ENCODE data around the gene SREK1IP1. TPM values are rescaled to one million over a fixed set of nuclear protein-coding genes. Genes with fewer than 3 reads are reported as not detected.
A peak's percentile ranks its signal among the peaks of the same experiment; 100 is the strongest.

The SREK1IP1 gene
- total and polyA plus RNA-seq, 2 of the 13 experiments (the other 11 are each of a cell fraction or from before 2014, with no cell fraction given) = 3.1 to 16.5 TPM

GRCh38 chr5:64768358-64769312, at the start of gene SREK1IP1, which contains the start of gene CWC27 (continued):
- TF ChIP-seq, protein P1, sequence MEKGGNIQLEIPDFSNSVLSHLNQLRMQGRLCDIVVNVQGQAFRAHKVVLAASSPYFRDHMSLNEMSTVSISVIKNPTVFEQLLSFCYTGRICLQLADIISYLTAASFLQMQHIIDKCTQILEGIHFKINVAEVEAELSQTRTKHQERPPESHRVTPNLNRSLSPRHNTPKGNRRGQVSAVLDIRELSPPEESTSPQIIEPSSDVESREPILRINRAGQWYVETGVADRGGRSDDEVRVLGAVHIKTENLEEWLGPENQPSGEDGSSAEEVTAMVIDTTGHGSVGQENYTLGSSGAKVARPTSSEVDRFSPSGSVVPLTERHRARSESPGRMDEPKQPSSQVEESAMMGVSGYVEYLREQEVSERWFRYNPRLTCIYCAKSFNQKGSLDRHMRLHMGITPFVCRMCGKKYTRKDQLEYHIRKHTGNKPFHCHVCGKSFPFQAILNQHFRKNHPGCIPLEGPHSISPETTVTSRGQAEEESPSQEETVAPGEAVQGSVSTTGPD (CRISPR knock-in tag; IDR thresholded peaks at IDR 0.05) = no peak
- TF ChIP-seq ZNF124 (CRISPR knock-in tag; IDR thresholded peaks at IDR 0.05) (peak; percentile 51; the same call in 1 of the 2 replicates), SNRNP70 (IDR thresholded peaks at IDR 0.05; ENCODE audit: low read depth, low read length) (no peak), KDM1A (CRISPR knock-in tag; IDR thresholded peaks at IDR 0.05) (no peak), BRF2 (CRISPR knock-in tag; IDR thresholded peaks at IDR 0.05) (no peak), ZFY (CRISPR knock-in tag; IDR thresholded peaks at IDR 0.05) (peak; percentile 99), CREB1 (IDR thresholded peaks at IDR 0.05) (peak; percentile 55; the same call in 1 of the 2 replicates), CREB1 (CRISPR knock-in tag; IDR thresholded peaks at IDR 0.05) (peak; percentile 80), BORCS8-MEF2B (CRISPR knock-in tag; IDR thresholded peaks at IDR 0.05) (peak; percentile 68; the same call in 1 of the 2 replicates), GATAD1 (CRISPR knock-in tag; IDR thresholded peaks at IDR 0.05) (peak; percentile 98), ZNF383 (CRISPR knock-in tag; IDR thresholded peaks at IDR 0.05; ENCODE audit: borderline replicate concordance) (peak; percentile 60; the same call in 1 of the 2 replicates), ZKSCAN1 (IDR thresholded peaks at IDR 0.05; ENCODE audit: low read length) (no peak), NRL (CRISPR knock-in tag; IDR thresholded peaks at IDR 0.05; ENCODE audit: borderline replicate concordance) (peak; percentile 61; the same call in 1 of the 2 replicates), GABPA (IDR thresholded peaks at IDR 0.05; ENCODE audit: low read depth, low read length) (peak; percentile 54), GABPA (CRISPR knock-in tag; IDR thresholded peaks at IDR 0.05; ENCODE audit: low read depth) (peak; percentile 88), PPARG (CRISPR knock-in tag; conservative IDR thresholded peaks at IDR 0.05) (0 out of 2 replicates have a peak, but pooled peaks have one; percentile 16), ZFP1 (CRISPR knock-in tag; IDR thresholded peaks at IDR 0.05) (peak; percentile 52; the same call in 1 of the 2 replicates), HDAC1 (CRISPR knock-in tag; IDR thresholded peaks at IDR 0.05) (no peak; the same call in 1 of the 2 replicates), EHMT2 (IDR thresholded peaks at IDR 0.05; ENCODE audit: borderline replicate concordance, low read depth, low read length) (peak; percentile 78; the same call in 1 of the 2 replicates), PHF8 (CRISPR knock-in tag; IDR thresholded peaks at IDR 0.05) (peak; percentile 99), NFRKB (IDR thresholded peaks at IDR 0.05) (peak; percentile 59; the same call in 1 of the 2 replicates), BCL6 (CRISPR knock-in tag; IDR thresholded peaks at IDR 0.05) (peak; percentile 42; the same call in 1 of the 2 replicates), PHF5A (CRISPR knock-in tag; IDR thresholded peaks at IDR 0.05; ENCODE audit: low read depth, unreplicated experiment) (peak; percentile 25), ZNF563 (CRISPR knock-in tag; IDR thresholded peaks at IDR 0.05) (peak; percentile 71; the same call in 1 of the 2 replicates)
- TF ChIP-seq, protein P2, sequence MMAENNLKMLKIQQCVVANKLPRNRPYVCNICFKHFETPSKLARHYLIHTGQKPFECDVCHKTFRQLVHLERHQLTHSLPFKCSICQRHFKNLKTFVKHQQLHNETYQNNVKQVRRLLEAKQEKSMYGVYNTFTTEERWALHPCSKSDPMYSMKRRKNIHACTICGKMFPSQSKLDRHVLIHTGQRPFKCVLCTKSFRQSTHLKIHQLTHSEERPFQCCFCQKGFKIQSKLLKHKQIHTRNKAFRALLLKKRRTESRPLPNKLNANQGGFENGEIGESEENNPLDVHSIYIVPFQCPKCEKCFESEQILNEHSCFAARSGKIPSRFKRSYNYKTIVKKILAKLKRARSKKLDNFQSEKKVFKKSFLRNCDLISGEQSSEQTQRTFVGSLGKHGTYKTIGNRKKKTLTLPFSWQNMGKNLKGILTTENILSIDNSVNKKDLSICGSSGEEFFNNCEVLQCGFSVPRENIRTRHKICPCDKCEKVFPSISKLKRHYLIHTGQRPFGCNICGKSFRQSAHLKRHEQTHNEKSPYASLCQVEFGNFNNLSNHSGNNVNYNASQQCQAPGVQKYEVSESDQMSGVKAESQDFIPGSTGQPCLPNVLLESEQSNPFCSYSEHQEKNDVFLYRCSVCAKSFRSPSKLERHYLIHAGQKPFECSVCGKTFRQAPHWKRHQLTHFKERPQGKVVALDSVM (CRISPR knock-in tag; IDR thresholded peaks at IDR 0.05) = peak; percentile 32; the same call in 1 of the 2 replicates
- TF ChIP-seq, protein P3, sequence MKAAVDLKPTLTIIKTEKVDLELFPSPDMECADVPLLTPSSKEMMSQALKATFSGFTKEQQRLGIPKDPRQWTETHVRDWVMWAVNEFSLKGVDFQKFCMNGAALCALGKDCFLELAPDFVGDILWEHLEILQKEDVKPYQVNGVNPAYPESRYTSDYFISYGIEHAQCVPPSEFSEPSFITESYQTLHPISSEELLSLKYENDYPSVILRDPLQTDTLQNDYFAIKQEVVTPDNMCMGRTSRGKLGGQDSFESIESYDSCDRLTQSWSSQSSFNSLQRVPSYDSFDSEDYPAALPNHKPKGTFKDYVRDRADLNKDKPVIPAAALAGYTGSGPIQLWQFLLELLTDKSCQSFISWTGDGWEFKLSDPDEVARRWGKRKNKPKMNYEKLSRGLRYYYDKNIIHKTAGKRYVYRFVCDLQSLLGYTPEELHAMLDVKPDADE (CRISPR knock-in tag; IDR thresholded peaks at IDR 0.05) = 0 out of 2 replicates have a peak, but pooled peaks have one; percentile 11
